Mucosa of stomach (tissue), 1 donor: ENCODE results near the gene SLAMF8.

Source experiments
- H3K27me3 ChIP-seq: one replicate; pipeline ENCODE4 v1.7.0; 2013; ENCODE audit warnings: mild to moderate bottlenecking, low read length; ENCODE audit not compliant: control insufficient read depth, insufficient read depth
- H3K36me3 ChIP-seq: one replicate; pipeline ENCODE4 v1.7.0; 2013; ENCODE audit warnings: low read length; ENCODE audit not compliant: control insufficient read depth, insufficient read depth
- H3K4me1 ChIP-seq: one replicate; pipeline ENCODE4 v1.7.0; 2013; ENCODE audit warnings: mild to moderate bottlenecking, low read length; ENCODE audit not compliant: control insufficient read depth, insufficient read depth
- H3K4me3 ChIP-seq: one replicate; pipeline ENCODE4 v1.7.0; 2013; ENCODE audit warnings: low read length
- H3K9ac ChIP-seq: one replicate; pipeline ENCODE4 v1.7.0; 2013; ENCODE audit warnings: mild to moderate bottlenecking, low read length, moderate library complexity
- H3K9me3 ChIP-seq: one replicate; pipeline ENCODE4 v1.7.0; 2013; ENCODE audit warnings: mild to moderate bottlenecking, low read length, moderate library complexity; ENCODE audit not compliant: control insufficient read depth
- donor health status: Pancreatic carcinoma.

The SLAMF8 gene

GRCh38 chr1:159855709-159856108 is 29.0 kb downstream of the SLAMF8 start:
- H3K27me3 ChIP-seq = no peaks in the 10 kb centered on the region
- no peak overlapping the region for H3K4me3 ChIP-seq
- H3K9me3 ChIP-seq = no peaks in the 10 kb centered on the region
- no peak overlapping the region for H3K9ac ChIP-seq
- no peaks in the 10 kb centered on the region for H3K36me3 ChIP-seq
- peaks cover 9% of the 10 kb centered on the region for H3K4me1 ChIP-seq

- Histone ChIP-seq H3K36me3 (no peaks in the 10 kb centered on the region), H3K27me3 (no peaks in the 10 kb centered on the region), H3K4me1 (peaks cover 9% of the 10 kb centered on the region), H3K9me3 (no peaks in the 10 kb centered on the region), H3K4me3 (no peak overlapping the region), H3K9ac (no peak overlapping the region)
These were observed 29.9 kb downstream of the SLAMF8 start for GRCh38 chr1:159856576-159856975.

GRCh38 chr1:159857889-159858288 is 31.2 kb downstream of the SLAMF8 start:
- Histone ChIP-seq H3K4me1 (peaks cover 9% of the 10 kb centered on the region), H3K4me3 (no peak overlapping the region), H3K27me3 (peaks cover 3% of the 10 kb centered on the region), H3K36me3 (no peaks in the 10 kb centered on the region), H3K9me3 (no peaks in the 10 kb centered on the region), H3K9ac (no peak overlapping the region)

- Histone ChIP-seq H3K36me3 (no peaks in the 10 kb centered on the region), H3K4me1 (peaks cover 6% of the 10 kb centered on the region), H3K4me3 (no peak overlapping the region), H3K27me3 (peaks cover 3% of the 10 kb centered on the region), H3K9me3 (no peaks in the 10 kb centered on the region), H3K9ac (no peak overlapping the region)
These were observed 33.2 kb downstream of the SLAMF8 start for GRCh38 chr1:159859767-159860322.

GRCh38 chr1:159860456-159860855 is 33.8 kb downstream of the SLAMF8 start:
- Histone ChIP-seq H3K9me3 (no peaks in the 10 kb centered on the region), H3K4me1 (peaks cover 6% of the 10 kb centered on the region), H3K9ac (no peak overlapping the region), H3K36me3 (no peaks in the 10 kb centered on the region), H3K27me3 (peaks cover 3% of the 10 kb centered on the region), H3K4me3 (no peak overlapping the region)

- Histone ChIP-seq H3K36me3 (no peaks in the 10 kb centered on the region), H3K4me3 (no peak overlapping the region), H3K4me1 (peaks cover 6% of the 10 kb centered on the region), H3K27me3 (peaks cover 3% of the 10 kb centered on the region), H3K9ac (no peak overlapping the region), H3K9me3 (no peaks in the 10 kb centered on the region)
These were observed 34.5 kb downstream of the SLAMF8 start for GRCh38 chr1:159861218-159861617.

GRCh38 chr1:159862031-159862430 is 35.4 kb downstream of the SLAMF8 start:
- Histone ChIP-seq H3K4me1 (peaks cover 11% of the 10 kb centered on the region), H3K36me3 (no peaks in the 10 kb centered on the region), H3K27me3 (peaks cover 3% of the 10 kb centered on the region), H3K4me3 (no peak overlapping the region), H3K9me3 (no peaks in the 10 kb centered on the region), H3K9ac (no peak overlapping the region)

GRCh38 chr1:159862557-159862956 is 35.9 kb downstream of the SLAMF8 start, which contains the start of gene VSIG8:
VSIG8 (minus strand) TSS chr1:159862657; CDS start chr1:159862521, 136 bp downstream.
- Histone ChIP-seq H3K36me3 (no peaks in the 10 kb centered on the region), H3K9me3 (no peaks in the 10 kb centered on the region), H3K4me1 (peaks cover 17% of the 10 kb centered on the region), H3K4me3 (no peak within 1 kb of the TSS), H3K9ac (no peak within 1 kb of the TSS), H3K27me3 (peaks cover 3% of the 10 kb centered on the region)

GRCh38 chr1:159864262-159864661 is 37.6 kb downstream of the SLAMF8 start:
- Histone ChIP-seq H3K9ac (no peak overlapping the region), H3K4me3 (no peak overlapping the region), H3K36me3 (no peaks in the 10 kb centered on the region), H3K9me3 (no peaks in the 10 kb centered on the region), H3K27me3 (peaks cover 3% of the 10 kb centered on the region), H3K4me1 (peaks cover 33% of the 10 kb centered on the region)

- Histone ChIP-seq H3K27me3 (peaks cover 3% of the 10 kb centered on the region), H3K36me3 (no peaks in the 10 kb centered on the region), H3K9ac (no peak overlapping the region), H3K4me1 (peaks cover 35% of the 10 kb centered on the region), H3K4me3 (no peak overlapping the region), H3K9me3 (no peaks in the 10 kb centered on the region)
These were observed 39.4 kb downstream of the SLAMF8 start for GRCh38 chr1:159866066-159866465.

GRCh38 chr1:159866905-159867663 is 40.4 kb downstream of the SLAMF8 start:
- H3K4me3 ChIP-seq = no peak overlapping the region
- peaks cover 35% of the 10 kb centered on the region for H3K4me1 ChIP-seq
- no peaks in the 10 kb centered on the region for H3K9me3 ChIP-seq
- H3K36me3 ChIP-seq = no peaks in the 10 kb centered on the region
- peaks cover 1% of the 10 kb centered on the region for H3K27me3 ChIP-seq
- peak overlapping the region; percentile 35 for H3K9ac ChIP-seq

- Histone ChIP-seq H3K27me3 (no peaks in the 10 kb centered on the region), H3K36me3 (no peaks in the 10 kb centered on the region), H3K4me1 (peaks cover 35% of the 10 kb centered on the region), H3K4me3 (no peak overlapping the region), H3K9ac (peak overlapping the region; percentile 50), H3K9me3 (no peaks in the 10 kb centered on the region)
These were observed 41.0 kb downstream of the SLAMF8 start for GRCh38 chr1:159867664-159868026.
